GM19351 (cell line): ENCODE data around the gene SPATA4.

Experiments
- ATAC-seq: cut with Tn5 transposase; IDR thresholded peaks from one replicate; pipeline ENCODE4 v1.9.1; 2021; ENCODE audit warnings: mild to moderate bottlenecking, moderate library complexity; ENCODE audit not compliant: unreplicated experiment

Gene SPATA4

DNA sequence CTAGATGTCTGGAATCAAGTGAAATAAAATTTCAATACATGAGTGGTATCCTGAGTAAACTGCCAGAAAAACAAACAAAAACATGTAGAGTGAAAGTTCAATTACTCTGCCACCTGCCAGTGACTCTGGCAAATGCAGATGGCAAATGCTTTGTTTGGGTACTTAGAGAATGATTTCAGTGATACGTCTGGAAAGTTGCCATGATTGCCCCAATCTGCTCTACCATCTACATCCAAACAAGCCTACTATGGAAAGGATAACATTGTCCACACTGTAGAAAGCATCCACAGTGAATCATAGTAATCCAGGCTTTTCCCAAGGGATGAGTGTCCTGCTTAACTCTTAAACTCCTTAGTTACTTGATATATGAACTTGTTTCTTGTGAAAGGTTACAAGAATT lies 3.4 kb downstream of the SPATA4 start:
- no peak for ATAC-seq

DNA sequence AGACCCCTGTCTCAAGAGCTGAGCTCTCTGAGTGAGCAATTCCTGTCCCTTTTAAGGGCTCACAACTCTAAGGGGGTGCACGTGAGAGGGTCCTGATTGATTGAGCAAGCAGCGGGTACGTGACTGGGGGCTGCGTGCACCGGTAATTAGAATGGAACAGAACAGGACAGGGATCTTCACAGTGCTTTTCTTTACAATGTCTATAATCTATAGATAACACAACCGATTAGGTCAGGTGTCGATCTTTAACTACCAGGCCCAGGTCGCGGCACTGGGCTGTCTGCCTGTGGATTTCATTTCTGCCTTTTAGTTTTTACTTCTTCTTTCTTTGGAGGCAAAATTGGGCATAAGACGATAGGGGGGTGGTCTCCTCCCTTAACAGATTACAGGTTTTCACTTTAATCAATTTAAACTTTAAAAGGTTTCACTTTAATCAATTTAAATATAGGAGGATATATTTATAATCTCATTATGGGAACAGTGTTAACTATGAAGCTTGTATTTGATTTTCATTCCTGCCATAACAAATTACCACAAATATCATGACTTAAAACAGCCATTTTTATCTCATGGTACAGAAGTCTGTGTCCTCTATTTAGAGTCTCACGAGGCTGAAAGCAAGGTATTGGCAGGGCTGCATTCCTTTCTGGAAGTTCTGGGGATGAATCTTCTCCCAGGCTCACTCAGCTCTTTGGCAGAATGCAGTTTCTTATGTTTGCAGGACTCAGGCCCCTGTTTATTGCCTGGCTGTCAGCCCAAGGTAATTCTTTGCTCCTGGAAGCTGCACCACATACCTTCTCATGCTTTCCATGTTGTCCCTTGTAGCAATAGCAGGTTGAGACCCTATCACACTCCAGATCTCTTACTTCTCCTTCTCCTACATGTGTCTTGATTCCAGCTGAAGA lies 5.2 kb downstream of the SPATA4 start:
- no peak for ATAC-seq

DNA sequence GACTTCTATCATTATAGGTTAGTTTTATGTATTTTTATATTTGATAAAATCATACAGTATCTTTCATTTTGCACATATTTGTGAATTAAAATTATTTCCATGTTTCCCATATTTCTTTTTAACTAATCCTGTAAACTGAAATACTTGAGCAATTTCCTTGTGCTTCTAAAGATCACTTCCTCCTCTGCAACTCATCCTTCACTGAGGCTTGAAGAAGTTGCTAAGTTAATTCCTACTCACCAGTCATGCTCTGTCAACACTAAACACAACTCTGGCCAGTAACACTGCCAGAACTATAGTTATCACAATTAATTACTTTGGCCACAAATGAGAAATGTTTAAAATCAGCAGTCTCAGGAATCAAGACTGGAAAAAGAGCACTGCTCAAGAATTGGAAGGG lies 6.7 kb downstream of the SPATA4 start:
- ATAC-seq = no peak

DNA sequence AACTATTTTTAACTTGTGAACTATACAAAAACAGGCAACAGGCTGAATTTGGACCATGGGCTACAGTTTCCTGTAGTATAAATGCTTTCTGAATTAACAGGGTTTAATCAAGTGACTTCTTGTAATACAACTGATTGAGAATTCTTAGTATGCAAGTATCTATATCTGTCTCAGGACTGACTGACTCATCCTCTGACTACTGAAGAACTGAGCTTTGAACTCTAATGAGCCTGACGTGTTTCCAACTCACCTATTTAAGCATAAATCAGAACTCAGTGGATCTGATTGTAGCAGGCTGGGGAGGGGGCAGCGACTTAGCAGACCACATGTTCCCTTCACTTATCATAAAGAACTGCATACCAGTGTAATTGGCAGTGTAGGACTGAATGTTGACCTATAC lies 7.8 kb downstream of the SPATA4 start:
- peak; percentile 59 for ATAC-seq

DNA sequence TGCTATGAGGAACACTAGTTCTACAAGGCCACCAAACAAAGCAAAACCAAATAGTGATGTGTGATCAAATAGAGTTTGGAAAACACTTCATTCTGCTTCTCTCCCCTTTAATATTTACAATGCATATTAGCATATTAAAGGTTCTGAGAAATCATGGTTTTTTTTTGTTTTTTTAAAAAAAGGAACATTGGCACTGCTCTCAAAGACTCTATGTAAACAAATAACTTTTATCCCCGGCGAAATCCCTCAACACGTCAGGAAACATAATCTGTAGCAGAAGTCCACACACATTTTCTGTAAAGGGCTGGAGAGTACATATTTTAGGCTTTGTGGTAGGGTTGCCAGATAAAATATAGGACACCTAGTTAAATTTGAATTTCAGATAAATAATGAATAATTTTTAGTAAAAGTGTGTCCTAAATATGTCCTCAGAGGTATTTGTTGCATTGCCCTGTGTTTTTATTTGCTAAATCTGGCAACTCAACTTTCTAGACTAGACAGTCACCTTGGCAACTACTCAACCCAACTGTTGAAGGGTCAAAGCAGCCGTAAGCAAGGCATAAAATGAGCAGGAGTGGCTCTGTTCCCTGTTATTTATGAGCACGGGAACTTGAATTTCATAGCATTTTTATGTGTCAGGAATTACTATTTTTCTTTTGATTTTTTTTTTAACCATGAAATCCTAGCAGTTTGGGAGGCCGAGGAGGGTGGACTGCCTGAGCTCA lies 8.6 kb downstream of the SPATA4 start:
- no peak for ATAC-seq

DNA sequence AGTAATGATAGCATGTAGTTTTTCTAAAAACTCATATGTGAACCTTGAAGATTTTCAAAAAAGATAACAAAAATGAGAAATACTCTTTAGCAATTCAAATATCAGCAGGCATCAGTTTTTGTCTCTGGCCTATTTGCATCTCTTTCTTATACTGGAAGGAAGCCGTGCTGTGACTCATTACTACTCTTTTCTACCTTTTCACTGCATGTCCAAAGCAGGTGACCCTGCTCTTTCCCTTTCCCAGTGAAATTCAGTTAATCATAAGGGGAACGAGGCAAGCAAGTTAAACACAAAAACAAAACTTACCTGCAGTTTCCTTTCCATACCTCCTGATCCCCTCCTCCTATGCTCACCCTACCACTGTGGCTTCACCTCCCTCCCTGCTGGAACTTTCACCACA lies 9.3 kb downstream of the SPATA4 start:
- ATAC-seq = no peak

DNA sequence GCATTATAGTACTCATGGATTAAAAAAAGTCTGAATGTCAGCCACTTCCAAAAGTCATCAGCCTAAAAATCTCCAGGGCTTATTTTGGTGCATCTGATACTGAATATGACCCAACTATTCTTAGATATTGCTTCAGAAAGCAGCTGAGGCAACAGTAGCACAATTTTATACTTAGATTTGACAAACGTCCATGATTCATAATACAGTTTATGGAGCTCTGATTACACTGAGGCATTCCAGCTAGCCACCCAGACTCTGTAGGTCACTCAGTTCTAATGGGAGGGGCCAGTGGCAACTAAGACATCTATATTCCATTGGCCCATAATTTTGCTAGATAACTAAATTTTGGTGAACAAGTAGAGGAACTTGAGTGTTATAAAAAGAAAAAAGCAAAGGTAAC lies 10.3 kb downstream of the SPATA4 start:
- no peak for ATAC-seq

DNA sequence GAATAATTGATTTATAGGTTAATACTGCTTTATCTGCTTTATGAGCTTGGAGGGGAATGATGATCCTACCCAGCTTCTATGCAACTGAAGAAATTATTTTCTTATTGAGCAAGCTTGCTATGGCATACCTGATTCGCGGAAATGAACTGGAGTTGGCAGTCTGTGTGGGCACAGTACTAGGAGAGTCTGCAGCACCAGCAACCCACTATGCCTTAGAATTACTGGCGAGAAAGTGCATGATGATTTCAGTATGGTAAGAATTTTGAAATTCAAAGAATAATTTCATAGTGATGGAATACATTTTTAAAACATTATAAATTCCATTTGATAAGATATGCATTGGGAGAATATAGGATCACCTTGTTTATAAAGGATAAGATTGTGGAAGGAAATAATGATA lies 32.3 kb downstream of the SPATA4 start:
- no peak for ATAC-seq

DNA sequence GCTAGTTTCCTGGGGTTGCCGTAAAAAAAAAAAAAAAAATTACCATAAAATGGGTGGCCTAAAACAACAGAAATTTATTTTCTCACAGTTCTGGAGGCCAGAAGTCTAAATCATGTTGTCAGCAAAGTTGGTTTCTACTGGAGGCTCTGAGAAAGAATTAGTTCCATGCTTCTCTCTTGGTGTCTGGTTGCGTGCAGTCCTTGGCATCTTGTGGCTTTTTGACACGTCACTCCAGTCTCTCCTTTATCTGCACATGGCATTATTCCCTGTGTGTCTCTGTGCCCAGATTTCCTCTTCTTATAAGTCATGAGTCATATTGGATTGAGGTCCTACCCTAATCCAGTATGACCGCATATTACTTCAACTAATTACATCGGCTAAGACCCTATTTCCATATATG lies 38.7 kb downstream of the SPATA4 start:
- ATAC-seq = no peak

DNA sequence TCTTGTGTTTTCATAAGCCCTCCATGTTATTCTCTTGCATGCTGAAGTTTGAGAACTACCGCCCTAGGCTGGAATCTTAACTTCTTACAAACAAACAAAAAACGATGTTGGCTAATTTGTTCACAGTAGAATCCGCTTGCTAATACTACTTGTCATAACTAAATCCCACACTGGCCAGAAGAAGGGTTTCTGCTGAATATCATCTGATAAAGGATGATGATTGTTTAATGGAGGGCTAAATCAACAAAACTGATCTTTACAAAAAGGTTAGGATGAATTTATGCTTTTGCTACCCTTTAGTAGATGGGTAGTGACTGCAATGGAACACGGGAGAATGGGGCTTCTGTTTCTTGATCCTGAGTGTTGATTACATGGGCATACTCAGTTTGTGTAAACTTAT lies 42.3 kb downstream of the SPATA4 start:
- no peak for ATAC-seq

DNA sequence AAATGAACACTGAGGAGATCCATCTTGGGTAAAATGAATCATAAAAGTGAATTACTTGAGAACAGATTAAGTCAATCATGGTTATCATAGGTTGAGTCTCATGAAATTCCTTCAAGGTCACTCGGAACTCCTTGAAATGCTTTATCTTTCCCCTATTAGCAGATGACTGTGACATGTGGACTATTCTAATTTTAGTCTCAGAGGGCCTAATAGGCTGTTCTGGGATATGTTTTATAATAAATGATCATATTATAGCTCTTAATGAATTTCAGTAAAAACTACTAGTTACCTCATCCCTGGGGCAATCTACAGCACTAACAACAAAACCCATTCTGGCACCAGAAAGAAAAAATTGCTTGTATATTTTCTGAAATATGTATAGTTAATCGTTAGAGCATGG lies 44.7 kb downstream of the SPATA4 start:
- no peak for ATAC-seq

DNA sequence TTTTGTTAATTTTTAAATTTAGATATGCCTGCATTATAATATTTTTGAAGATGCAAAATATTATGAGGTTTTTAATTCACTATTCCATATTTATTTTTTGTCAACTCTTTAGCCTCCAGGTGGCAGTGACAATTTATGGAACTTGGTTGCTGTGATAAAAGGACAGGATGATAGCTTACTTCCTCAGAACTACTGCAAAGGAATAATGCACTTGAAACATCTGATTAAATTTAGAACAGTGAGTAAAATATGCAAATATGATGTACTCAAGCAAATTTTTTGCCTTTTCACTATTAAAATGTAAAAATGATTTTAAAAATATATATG lies 45.1 kb downstream of the SPATA4 start:
- ATAC-seq = peak; percentile 73

DNA sequence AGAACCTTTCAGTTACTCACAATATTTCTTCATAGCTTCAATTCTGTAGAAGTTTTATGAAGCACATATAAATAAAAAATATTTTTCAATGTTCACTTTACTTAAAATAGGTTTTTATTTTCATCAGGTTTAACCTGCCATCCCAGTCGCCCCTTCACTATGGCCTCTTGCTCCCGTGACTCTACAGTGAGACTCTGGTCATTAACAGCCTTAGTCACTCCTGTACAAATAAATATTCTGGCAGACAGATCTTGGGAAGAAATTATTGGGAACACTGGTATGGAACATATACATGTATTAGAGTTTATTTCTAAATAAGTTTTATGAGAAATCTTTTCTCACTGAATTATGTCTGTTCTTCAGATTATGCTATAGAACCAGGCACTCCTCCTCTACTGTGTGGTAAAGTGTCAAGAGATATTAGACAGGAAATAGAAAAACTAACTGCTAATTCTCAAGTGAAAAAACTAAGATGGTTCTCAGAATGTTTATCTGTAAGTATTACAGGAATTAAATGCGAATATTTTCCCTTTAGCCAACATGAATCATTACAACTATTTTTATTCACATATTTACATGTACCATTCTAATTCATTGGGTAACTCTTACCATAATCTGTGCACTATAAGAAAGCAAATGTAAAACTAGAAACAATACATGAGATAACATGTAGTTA lies 45.6 kb downstream of the SPATA4 start:
- no peak for ATAC-seq

DNA sequence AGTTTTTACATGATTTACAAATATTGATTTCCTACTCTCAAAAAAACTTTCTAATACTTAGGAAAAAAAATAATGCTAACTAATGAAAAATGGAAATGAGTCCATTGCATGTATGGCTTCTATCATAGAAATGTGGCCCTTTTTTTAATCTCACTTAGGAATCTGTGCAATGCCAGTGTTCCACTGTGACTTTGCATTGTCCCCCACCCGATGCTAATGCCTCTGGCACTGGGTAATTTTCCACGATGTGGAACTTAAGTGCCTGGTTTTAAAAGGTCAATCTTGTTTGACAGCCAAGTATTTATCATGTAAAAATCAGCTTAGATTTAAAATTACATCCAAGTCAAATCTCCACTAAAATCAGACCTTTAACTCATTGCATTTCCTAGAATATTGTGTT lies 53.1 kb downstream of the SPATA4 start:
- no peak for ATAC-seq

DNA sequence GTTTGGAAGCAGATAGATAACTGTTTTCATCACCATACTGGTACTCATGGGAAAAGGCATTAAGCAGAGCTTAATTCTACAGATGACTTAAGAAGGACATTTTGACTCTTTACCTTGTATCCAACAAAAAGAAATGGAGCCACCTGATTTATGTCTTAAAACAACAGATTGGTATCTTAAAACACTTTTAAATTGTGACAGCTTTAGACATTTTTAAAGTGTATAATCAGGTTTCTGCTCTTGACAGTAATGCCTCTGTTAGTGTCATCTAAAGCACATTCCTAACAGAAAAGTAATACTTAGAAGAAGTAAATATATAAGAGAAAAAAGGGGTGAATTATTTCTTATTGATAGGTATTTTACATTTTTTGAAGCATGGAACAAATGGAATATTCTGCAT lies 55.9 kb downstream of the SPATA4 start:
- no peak for ATAC-seq

DNA sequence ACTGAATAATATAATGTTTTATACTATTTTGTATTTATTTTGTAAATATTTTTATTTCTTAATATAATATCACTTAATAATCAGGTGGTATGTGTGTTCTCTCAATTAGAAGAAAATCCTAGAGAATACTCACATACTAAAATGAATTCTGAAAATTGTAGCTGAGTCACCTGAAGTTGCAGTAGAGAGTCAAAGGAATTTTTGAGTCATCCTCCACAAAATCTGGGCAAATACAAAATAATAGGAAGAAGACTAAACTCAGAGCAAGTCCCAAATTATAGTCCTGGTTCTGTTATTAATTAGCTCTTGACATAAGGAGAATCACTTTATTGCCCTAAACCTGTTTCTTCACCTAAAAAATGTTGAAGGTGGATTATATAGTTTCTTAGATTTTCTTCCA lies 57.8 kb downstream of the SPATA4 start:
- no peak for ATAC-seq

DNA sequence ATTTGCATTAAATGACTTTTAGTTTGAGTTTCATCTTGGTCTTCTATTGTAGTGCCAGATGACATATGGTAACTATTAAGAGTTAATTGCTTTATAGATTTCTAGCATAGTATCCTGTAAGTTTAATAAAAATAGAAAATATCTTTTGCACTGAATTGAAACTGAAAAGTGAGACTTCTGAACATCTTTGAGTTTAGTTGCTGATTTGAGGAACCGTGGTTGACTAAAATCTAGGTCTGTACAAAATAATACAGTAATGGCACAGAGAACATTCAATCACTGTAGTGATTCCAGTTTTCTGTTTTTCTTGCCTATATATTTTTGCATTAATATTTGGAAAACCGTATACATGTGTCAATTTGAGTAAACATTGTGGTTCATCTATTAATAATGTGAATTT lies 60.7 kb downstream of the SPATA4 start:
- ATAC-seq = no peak
